ENCODE results near the gene KRT23.
A peak's percentile ranks its signal among the peaks of the same experiment; 100 is the strongest.
"Not testable (repeated sequence)": the region's sequence is repeated elsewhere in the genome, so short reads cannot be mapped to it uniquely, and the experiment has no call there.

Gene KRT23

DNA sequence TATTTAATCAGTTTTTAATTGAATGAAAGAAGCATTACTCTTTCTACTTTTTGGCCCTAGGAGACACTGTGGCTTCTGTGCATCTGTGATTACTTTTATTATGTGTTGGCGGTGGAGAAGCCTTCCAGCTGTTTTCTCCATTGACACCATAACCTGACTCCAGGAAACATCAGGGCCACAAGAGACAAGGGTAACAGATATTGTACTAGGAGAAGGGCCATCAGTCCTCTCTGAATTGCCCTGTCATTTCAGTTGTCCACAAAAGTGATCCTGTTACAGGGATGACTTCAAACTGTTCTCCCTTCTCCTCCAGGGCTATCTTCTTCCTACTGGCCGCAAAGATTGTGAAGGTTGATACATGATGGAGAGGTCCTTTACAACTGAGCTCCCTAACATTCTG is 14.7 kb upstream of the KRT23 start:
- in situ Hi-C loops (cut with MboI; ENCODE audit: low pct_unique_long_range_greater_than_20kb, low sequenced_read_pairs): no loop called here
- DNase-seq: no peak

DNA sequence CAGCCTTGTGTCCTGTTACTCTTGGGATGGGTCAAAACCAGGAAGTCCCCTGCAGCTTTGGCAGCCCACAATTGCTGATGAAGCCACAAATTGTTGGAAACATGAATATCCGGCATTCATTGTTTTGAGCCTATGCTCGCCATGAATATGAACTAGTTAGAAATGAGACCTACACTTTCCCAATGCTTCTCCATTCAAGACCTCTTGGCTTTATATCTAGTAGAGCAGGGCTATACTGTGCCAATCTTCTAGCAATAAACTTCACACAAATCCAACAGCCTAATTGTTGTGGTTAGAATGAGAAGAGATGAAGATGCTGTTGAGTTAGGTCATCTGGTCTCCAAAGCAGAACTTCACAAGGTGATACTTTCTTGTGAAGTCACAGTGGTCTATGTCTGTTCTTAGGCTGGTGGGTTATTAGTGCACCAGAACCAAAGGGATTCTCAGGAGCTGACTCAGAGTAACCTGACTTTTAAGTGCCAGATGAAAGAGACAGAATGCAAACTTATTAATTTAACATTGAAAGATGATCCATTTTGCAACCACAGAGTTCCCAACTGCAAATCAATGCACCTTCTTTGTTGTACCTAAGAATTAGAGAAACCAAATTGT is 13.7 kb upstream of the KRT23 start:
- in situ Hi-C loops (cut with MboI; ENCODE audit: low pct_unique_long_range_greater_than_20kb, low sequenced_read_pairs): no loop called here
- DNase-seq: no peak

DNA sequence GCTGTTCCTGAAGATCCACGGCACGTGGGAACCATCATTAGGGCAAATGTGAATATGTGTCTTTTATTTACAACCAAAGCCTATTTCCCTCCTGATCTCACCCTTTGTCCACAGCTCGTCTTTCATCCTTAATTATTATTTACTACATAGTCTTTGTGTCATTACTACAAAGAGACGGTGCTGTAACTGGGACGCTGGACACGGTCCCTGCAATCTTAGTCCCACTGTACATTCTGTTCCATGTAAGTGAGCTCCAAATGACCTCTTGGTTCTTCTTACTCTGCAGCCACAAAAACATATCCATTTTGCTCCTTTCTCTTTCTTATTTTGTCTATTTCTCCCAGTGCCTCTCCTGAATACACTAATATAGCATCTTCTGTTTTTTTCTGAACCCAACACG is 12.7 kb upstream of the KRT23 start:
- no peak for DNase-seq
- in situ Hi-C loops (cut with MboI; ENCODE audit: low pct_unique_long_range_greater_than_20kb, low sequenced_read_pairs): no loop called here

DNA sequence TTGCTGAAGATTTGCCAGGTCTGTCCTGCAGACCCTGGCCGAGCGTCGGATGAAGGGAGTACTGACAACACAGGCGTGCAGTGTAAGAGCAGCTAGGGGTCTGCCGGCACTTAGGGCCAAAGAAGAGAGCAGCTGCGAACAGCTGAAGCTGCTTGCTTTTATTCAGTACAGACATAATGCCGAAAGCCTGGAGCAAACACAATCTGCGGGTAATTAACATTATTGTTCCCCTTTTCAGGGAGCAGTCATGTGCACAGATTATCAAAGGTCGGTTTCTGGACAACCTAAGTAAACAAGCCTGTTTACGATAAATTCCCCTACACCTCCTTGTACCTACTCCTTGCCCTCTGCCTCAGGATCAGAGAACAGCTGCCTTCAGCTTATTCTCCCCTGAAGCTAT is 12.0 kb upstream of the KRT23 start:
- in situ Hi-C loops (cut with MboI; ENCODE audit: low pct_unique_long_range_greater_than_20kb, low sequenced_read_pairs): no loop called here

DNA sequence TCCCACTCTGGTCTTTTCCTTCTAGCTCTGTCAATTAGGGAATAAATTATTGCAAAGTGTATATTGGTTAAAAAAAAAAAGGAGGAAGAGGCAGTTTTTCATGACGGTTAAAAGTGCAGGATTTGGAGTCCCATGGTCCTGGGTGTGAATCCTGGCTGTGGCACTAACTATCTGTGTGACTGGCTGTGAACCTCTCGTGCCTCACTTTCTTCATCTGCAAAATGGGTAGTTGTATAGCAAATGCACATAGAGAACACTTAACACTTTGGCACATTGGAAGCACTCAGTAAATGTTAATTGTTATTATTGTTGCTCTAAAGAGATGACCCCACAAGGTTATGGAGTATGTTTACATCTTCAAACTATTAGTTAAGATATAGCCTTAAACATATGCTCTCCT is 10.5 kb upstream of the KRT23 start:
- in situ Hi-C loops (cut with MboI; ENCODE audit: low pct_unique_long_range_greater_than_20kb, low sequenced_read_pairs): no loop called here
- no peak for DNase-seq

More for the DNA sequence above, 12.0 kb upstream of the KRT23 start:
- no peak for DNase-seq

DNA sequence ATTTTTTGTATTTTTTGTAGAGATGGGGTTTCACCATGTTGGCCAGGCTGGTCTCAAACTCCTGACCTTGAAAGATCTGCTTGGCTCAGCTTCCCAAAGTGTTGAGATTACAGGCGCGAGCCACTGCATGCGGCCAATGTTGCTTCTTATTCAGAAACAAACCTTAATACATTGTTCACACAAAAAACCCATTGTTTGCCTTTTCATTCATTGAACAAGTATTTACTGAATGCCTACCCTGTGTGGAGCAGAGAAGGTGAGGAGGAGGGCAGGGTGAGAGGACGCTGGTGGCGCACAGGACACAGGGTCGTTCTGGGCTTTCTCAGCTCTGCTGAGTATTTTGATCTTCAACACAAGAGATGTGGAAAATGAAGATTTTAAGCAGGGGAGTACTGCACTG is 8.0 kb upstream of the KRT23 start:
- in situ Hi-C loops (cut with MboI; ENCODE audit: low pct_unique_long_range_greater_than_20kb, low sequenced_read_pairs): no loop called here

DNA sequence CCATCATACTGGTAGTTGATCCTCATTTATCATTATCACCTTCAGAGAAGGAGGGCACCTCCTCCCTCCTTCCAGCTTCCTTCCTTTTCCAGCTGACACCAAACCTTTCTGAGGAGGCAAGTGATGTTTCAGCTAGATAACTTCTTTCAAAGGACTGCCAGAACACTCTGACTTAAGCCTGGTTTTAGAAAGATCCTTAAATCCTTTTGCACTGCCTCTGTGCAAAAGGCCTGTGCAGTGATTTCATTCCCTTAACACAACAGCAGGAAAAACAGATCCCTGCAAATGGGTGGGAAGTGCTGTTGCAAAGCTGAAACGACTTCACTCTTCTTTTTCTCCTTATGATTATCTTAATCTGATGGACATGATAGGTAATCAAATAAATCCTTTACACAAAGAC is 7.1 kb upstream of the KRT23 start:
- no peak for DNase-seq
- in situ Hi-C loops (cut with MboI; ENCODE audit: low pct_unique_long_range_greater_than_20kb, low sequenced_read_pairs): no loop called here

More for the DNA sequence above, 8.0 kb upstream of the KRT23 start:
- DNase-seq: no peak

DNA sequence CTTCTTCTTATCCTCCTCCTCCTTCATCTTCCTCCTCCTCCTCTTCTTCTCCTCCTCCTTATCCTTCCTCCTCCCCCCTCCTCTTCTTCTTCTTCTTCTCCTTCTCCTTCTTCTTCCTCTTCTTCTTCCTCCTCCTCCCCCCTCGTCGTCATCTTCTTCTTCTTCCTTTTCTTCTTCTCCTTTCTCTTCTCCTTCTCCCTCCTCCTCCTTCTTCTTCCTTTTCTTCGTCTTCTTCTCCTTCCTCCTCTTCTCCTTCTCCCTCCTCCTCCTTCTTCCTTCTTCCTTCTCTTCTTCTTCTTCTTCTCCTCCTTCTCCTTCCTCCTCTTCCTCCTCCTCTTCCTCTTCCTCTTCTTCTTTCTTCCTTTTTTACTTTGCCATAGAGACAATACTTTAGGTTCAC is 5.1 kb upstream of the KRT23 start:
- DNase-seq: no peak
- in situ Hi-C loops (cut with MboI; ENCODE audit: low pct_unique_long_range_greater_than_20kb, low sequenced_read_pairs): no loop called here

DNA sequence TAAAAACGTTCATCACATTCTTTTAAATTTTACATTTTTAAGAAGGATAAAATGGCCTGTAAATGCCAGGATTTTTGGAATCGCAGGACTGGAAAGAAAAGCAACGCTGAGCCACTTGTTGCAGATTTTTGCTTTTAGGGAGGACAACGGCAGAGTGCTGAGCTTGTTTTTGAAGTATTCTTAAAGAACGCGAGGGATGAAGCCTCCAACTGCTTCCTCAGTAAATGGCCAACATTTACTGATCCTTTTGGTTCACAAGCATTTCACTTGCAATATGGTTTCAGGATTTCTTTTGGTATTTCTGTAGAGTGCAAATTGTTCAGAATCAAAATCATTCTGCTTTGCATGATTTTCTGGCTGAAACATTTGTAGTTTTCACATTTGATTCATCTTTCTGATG is 2.8 kb upstream of the KRT23 start:
- DNase-seq: no peak
- in situ Hi-C loops (cut with MboI; ENCODE audit: low pct_unique_long_range_greater_than_20kb, low sequenced_read_pairs): no loop called here

DNA sequence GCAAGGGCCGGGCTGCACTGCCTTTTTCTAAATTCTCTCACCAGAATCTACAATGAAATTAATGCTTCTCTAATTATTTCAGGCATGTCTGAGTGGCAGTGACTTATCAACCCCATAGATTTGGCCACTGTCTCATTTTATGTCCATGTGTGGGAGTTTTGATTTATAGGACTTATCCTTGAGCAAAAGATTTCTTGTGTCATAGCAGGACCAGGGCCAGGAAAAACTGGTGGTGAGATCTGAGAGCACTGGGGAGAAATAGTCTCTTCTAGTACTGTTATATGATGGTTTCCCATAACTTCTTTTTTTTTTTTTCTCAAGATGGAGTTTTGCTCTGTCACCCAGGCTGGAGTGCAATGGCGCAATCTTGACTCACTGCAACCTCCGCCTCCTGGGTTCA is 1.5 kb upstream of the KRT23 start:
- no peak for DNase-seq
- in situ Hi-C loops (cut with MboI; ENCODE audit: low pct_unique_long_range_greater_than_20kb, low sequenced_read_pairs): no loop called here

DNA sequence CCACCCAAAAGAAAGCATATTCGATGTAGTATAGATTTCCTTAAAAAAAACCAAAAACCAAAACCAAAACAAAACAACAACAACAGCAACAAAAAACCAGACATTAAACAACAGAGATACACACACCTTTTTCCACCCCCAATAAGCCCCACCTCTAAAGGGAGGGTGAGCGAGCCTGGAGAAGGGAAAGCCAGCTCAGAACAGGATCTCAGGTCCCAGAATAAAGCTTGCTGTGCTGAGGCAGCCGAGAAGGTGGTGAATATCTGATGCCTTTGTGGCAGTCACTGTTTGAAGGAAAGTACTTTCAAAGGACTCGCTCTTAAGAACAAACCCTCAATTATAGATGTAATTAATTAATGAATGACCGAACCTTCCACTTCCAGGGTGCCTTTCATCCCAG is 470 bp downstream of the KRT23 start:
- in situ Hi-C loops (cut with MboI; ENCODE audit: low pct_unique_long_range_greater_than_20kb, low sequenced_read_pairs): no loop called here
- DNase-seq: no peak

DNA sequence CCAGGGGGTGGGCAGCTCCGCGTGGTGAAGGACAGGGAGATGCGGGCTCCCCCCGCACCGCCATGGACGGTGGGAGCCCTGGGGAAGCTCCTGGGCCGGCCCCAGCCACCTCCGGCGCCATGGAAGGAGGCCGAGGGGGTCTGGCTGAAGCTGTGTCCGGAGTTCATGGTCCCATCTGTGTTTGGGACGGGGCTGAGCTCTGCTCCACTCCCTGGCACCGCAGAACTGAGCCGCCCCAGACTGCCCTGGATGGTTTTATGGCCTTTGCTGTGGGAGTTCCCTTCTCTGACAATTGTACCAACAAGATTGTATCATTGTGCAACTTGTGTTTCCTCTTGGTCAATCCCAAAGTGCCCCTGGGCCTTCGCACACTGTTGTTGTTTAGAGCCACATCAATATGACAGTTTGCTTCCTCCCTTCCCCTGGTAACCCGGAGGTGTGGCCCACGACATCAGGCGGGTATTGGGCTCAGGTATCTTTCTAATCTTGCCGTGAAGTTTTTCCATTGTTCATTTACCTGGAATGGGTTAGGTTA is 942 bp downstream of the KRT23 start:
- in situ Hi-C loops (cut with MboI; ENCODE audit: low pct_unique_long_range_greater_than_20kb, low sequenced_read_pairs): no loop called here

DNA sequence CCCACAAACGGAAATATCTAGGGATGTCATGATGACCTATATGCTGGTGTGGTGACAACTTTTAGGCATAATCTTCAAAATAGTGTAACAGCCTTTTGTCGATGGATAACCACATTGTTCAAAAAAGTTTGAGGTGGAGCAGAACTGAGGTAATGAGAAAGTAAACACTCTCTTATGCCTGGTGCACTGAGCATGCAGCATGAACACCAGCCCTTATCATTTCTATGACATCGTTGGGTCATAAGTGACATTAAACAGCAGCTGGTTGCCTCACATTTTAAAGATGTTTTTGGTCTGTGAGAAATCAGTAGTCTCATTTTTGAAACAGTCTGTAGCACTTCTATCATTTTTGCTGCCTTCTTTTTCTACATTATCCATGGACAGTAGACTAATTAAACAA is 1.8 kb downstream of the KRT23 start:
- DNase-seq: no peak

More for the DNA sequence above, 942 bp downstream of the KRT23 start:
- no peak for DNase-seq

DNA sequence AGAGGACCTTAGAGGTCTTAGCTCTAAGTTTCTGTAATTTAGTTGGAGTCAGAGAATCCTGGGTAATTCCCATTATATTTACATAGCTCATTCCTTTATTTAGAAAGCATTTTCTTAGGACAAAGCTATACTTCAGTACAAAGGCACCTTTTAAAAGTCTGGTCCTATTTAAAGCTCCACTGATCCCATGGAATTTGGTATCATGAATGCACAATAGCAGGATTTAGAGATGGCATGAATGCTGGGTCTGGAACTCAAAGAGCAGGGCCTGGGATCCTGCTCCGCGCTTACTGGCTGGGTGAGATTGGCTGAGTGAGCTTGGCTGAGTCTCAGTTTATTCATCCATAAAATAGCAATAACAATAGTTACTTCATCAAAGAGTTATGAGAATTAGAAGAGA is 4.8 kb downstream of the KRT23 start:
- in situ Hi-C loops (cut with MboI; ENCODE audit: low pct_unique_long_range_greater_than_20kb, low sequenced_read_pairs): no loop called here
- no peak for DNase-seq

More for the DNA sequence above, 1.8 kb downstream of the KRT23 start:
- in situ Hi-C loops (cut with MboI; ENCODE audit: low pct_unique_long_range_greater_than_20kb, low sequenced_read_pairs): no loop called here

DNA sequence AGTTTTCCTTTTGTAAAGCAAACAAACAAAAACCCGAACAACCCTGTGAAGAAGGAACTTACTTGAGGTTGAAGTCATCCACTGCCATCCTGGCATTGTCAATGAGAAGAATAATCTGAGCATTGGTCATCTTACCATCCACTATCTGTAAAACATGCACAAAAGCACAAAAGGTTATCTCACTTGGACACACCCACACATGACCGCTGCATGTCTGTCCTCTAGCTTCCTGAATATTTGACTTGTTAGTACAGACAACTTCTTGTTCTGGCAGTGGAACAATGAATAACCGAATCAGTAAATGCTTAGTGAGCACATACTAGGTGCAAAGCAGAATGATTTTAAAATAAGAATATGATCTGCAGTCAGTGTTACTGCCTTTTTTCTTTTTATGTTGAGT is 6.1 kb downstream of the KRT23 start:
- DNase-seq: no peak
- in situ Hi-C loops (cut with MboI; ENCODE audit: low pct_unique_long_range_greater_than_20kb, low sequenced_read_pairs): no loop called here

DNA sequence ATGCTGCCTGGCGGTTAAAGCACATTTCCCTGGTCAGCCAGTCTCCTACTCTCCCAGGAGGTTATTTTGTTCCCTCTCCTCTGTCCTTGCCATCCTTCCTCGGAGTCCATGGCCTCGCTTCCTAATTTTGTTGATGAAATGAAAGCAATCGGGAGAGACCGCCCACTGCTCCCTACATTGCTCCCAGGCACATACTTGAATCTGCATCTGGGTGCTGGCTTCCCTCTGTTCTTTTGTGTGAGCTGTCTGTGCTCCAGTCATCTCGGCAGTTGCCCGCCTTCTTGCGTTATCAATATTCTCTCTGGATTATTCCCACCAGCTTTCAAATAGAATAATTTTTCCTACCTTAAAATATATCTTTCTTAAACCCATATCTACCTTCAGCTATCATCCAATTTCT is 11.1 kb downstream of the KRT23 start:
- no peak for DNase-seq
- in situ Hi-C loops (cut with MboI; ENCODE audit: low pct_unique_long_range_greater_than_20kb, low sequenced_read_pairs): no loop called here

DNA sequence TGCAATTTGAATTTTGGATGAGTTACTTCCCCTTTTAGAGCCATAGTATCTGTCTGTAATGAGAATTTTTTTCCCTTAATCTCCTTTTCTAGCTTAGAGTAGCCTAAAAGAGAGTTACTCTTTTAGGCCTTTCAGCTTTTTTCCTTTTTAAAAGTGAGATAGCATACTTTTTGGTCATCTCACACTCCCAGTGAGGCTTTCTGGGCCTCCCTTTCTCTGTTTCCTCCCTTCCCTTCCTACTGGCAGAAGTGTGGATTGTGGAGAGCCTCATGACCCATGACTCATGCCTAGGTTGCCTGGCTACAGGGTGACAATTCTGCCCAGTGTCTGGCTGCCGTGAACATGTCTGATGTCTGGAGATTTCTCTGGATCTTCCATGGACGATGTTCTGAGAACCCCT is 15.2 kb downstream of the KRT23 start:
- DNase-seq: peak; percentile 10
- in situ Hi-C loops (cut with MboI; ENCODE audit: low pct_unique_long_range_greater_than_20kb, low sequenced_read_pairs): loop anchor here (25.0 kb wide), 2 partner anchors 390 to 590 kb away; partner anchors contain the start of genes KRT13, KRT15, KRTAP16-1 and KRTAP17-1

DNA sequence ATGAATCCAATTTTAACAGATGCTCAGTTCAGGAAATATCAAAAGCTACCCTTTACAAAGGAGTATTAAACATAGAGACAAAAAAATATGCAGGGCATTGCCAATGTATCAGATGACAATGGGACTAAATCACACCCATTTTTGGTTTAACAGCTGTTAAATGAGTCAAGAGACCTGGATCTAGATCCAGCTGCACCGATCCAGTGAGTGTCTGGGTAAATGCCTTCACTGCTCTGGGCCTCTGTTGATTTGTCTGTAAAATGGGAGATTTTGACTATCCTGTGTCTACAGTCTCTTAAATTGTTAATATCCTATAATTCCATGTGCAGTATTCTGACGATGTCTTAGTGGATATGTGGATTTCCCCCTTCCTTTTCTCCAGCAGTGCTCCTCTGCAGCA is 16.4 kb downstream of the KRT23 start:
- in situ Hi-C loops (cut with MboI; ENCODE audit: low pct_unique_long_range_greater_than_20kb, low sequenced_read_pairs): loop anchor here (25.0 kb wide), 2 partner anchors 391 to 591 kb away; partner anchors contain the start of genes KRT13, KRT15, KRTAP16-1 and KRTAP17-1
- DNase-seq: no peak

DNA sequence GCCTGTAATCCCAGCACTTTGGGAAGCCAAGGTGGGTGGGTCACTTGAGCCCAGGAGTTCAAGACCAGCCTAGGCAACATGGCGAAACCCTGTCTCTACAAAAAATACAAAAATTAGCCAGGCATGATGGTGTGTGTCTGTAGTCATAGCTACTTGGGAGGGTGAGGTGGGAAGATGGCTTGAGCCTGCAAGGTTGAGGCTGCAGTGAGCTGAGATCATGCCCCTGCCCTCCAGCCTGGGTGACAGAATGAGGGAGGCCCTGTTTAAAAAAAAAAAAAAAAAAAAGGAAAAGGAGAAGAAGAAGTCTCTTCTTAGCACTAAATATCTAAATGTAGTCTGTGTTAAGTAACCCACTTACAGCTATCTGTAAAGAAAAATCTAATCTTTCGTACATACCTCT is 20.3 kb downstream of the KRT23 start:
- DNase-seq: not testable (repeated sequence)
- in situ Hi-C loops (cut with MboI; ENCODE audit: low pct_unique_long_range_greater_than_20kb, low sequenced_read_pairs): loop anchor here (25.0 kb wide), 2 partner anchors 395 to 595 kb away; partner anchors contain the start of genes KRT13, KRT15, KRTAP16-1 and KRTAP17-1

DNA sequence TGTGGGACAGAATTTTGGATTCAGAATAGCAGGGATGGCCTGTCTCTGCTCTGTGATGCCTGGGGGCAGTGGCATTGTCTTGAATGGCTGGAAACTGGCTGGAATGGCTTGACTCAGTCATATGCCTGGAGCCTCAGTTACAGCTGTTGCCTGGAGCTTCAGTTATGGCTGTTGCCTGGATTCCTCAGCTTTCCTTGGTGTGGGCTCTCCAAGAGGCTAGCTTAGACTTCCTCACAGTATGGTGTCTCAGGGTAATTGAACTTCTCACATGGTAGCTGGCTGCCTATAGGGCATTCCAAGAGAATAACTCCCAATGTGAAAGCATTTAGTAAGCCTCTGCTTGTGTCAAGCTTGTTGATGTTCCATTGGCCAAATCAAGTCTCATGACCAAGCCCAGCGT is 21.1 kb downstream of the KRT23 start:
- DNase-seq: no peak
- in situ Hi-C loops (cut with MboI; ENCODE audit: low pct_unique_long_range_greater_than_20kb, low sequenced_read_pairs): loop anchor here (25.0 kb wide), 2 partner anchors 396 to 596 kb away; partner anchors contain the start of genes KRT13, KRT15, KRTAP16-1 and KRTAP17-1

DNA sequence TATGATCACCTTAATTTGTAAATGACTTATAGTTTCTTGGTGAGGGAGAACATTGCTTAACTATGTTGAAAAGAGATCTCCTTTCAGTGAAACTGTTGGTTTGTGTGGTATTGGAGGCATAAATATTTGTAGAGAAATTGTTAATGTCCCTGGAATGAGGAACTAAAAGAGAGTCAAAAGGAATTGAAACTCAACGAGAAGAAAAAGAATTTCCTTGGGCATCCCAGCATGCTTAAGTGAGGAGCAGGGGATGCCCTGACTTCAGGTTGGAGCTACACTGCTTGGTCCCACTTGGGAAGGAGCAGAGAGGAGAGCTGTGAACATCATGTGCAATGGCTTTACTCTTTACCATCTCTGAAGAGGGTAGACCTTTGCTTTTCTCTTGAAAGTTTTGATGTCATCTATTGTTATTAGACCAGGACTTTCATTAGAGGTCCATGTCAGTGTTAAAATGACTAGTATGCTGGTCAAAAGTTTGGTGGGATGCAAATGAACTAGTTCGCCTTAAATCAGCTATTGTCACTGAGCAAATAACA is 21.7 kb downstream of the KRT23 start:
- no peak for DNase-seq
- in situ Hi-C loops (cut with MboI; ENCODE audit: low pct_unique_long_range_greater_than_20kb, low sequenced_read_pairs): loop anchor here (25.0 kb wide), 2 partner anchors 397 to 597 kb away; partner anchors contain the start of genes KRT13, KRT15, KRTAP16-1 and KRTAP17-1
